GM13976 (cell line): ENCODE data around the gene TCTN3.

ENCODE experiments used
- DNase-seq: peaks from one replicate; pipeline ENCODE4 v3.0.0; 2012; ENCODE audit warnings: low spot score
- in situ Hi-C: fragments of 300-500 bp; cut with MboI; formaldehyde crosslinking; loops from one replicate; pipeline ENCODE4 v1.12.0; 2022; ENCODE audit warnings: low sequenced_read_pairs, mixed read lengths, inconsistent platforms; ENCODE audit not compliant: unreplicated experiment
- TF ChIP-seq, protein P1 (sequence below): IDR thresholded peaks from 2 replicates; pipeline ENCODE4 v1.5.1; 2012; ENCODE audit warnings: borderline replicate concordance, mild to moderate bottlenecking; ENCODE audit not compliant: insufficient read depth; ENCODE audit errors: extremely low read depth, missing control alignments, control extremely low read depth

The TCTN3 gene

GRCh38 chr10:95650232-95650631 is 43.5 kb downstream of the TCTN3 start:
- in situ Hi-C loops = no loop called here
- DNase-seq = no peak
- TF ChIP-seq, protein P1, sequence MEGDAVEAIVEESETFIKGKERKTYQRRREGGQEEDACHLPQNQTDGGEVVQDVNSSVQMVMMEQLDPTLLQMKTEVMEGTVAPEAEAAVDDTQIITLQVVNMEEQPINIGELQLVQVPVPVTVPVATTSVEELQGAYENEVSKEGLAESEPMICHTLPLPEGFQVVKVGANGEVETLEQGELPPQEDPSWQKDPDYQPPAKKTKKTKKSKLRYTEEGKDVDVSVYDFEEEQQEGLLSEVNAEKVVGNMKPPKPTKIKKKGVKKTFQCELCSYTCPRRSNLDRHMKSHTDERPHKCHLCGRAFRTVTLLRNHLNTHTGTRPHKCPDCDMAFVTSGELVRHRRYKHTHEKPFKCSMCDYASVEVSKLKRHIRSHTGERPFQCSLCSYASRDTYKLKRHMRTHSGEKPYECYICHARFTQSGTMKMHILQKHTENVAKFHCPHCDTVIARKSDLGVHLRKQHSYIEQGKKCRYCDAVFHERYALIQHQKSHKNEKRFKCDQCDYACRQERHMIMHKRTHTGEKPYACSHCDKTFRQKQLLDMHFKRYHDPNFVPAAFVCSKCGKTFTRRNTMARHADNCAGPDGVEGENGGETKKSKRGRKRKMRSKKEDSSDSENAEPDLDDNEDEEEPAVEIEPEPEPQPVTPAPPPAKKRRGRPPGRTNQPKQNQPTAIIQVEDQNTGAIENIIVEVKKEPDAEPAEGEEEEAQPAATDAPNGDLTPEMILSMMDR = no peak

DNA sequence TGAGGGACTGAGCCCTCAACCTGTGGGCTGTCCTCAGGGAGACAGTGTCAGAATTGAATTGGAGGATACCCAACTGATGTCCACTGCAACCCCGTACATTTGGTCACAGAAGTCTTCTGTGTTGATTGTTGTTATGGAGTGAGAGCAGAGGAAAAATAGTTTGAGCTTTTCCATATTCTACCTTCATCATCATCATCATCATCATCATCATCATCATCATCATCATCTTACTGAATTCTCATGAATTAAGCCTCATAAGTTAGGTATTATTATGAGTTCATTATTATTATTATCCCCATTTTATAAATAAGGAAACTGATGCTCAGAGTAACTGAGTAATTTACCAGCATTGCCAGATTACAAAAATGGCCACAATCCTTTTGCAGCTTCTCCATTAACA is 45.6 kb downstream of the TCTN3 start:
- no peak for DNase-seq
- in situ Hi-C loops = no loop called here
- TF ChIP-seq, protein P1 = no peak

- in situ Hi-C loops = no loop called here
- no peak for DNase-seq
- TF ChIP-seq, protein P1 = no peak
Observed at GRCh38 chr10:95646160-95646559, 47.6 kb downstream of the TCTN3 start.

- TF ChIP-seq, protein P1 = no peak
- in situ Hi-C loops = no loop called here
- no peak for DNase-seq
Observed at GRCh38 chr10:95644901-95645300, 48.8 kb downstream of the TCTN3 start.

GRCh38 chr10:95640891-95641315 is 52.8 kb downstream of the TCTN3 start:
- in situ Hi-C loops = no loop called here
- TF ChIP-seq, protein P1 = no peak

GRCh38 chr10:95637911-95638310 is 55.8 kb downstream of the TCTN3 start:
- TF ChIP-seq, protein P1 = no peak
- no peak for DNase-seq
- in situ Hi-C loops = no loop called here

More at GRCh38 chr10:95640891-95641315, 52.8 kb downstream of the TCTN3 start:
- DNase-seq = no peak

- TF ChIP-seq, protein P1 = no peak
- in situ Hi-C loops = no loop called here
- DNase-seq = no peak
Observed at GRCh38 chr10:95637140-95637539, 56.6 kb downstream of the TCTN3 start.
